HL-60 (cell line): ENCODE measurements around the gene PNCK.

Source experiments
- CTCF ChIP-seq: IDR thresholded peaks from one replicate; pipeline ENCODE4 v1.5.1; 2011; ENCODE audit warnings: low read length, control low read depth, inconsistent platforms; ENCODE audit not compliant: insufficient read depth
- TF ChIP-seq, protein P1 (sequence below): IDR thresholded peaks from 2 replicates; pipeline ENCODE4 v1.6.1; 2012; ENCODE audit warnings: low read depth; ENCODE audit not compliant: insufficient replicate concordance

- no peak for TF ChIP-seq CTCF
- TF ChIP-seq, protein P1, sequence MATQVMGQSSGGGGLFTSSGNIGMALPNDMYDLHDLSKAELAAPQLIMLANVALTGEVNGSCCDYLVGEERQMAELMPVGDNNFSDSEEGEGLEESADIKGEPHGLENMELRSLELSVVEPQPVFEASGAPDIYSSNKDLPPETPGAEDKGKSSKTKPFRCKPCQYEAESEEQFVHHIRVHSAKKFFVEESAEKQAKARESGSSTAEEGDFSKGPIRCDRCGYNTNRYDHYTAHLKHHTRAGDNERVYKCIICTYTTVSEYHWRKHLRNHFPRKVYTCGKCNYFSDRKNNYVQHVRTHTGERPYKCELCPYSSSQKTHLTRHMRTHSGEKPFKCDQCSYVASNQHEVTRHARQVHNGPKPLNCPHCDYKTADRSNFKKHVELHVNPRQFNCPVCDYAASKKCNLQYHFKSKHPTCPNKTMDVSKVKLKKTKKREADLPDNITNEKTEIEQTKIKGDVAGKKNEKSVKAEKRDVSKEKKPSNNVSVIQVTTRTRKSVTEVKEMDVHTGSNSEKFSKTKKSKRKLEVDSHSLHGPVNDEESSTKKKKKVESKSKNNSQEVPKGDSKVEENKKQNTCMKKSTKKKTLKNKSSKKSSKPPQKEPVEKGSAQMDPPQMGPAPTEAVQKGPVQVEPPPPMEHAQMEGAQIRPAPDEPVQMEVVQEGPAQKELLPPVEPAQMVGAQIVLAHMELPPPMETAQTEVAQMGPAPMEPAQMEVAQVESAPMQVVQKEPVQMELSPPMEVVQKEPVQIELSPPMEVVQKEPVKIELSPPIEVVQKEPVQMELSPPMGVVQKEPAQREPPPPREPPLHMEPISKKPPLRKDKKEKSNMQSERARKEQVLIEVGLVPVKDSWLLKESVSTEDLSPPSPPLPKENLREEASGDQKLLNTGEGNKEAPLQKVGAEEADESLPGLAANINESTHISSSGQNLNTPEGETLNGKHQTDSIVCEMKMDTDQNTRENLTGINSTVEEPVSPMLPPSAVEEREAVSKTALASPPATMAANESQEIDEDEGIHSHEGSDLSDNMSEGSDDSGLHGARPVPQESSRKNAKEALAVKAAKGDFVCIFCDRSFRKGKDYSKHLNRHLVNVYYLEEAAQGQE: no peak
Measured at GRCh38 chrX:153696100-153696499, 22.5 kb upstream of the PNCK start.
